GM12872 (cell line): ENCODE measurements around the gene BCAS4.

Source experiments
- CTCF ChIP-seq: IDR thresholded peaks from 3 replicates; pipeline ENCODE4 v1.5.1; 2011; ENCODE audit warnings: low read depth, mild to moderate bottlenecking, low read length, moderate library complexity; ENCODE audit not compliant: insufficient read depth

The BCAS4 gene

GRCh38 chr20:50821994-50822393, 27.1 kb downstream of the BCAS4 start:
- TF ChIP-seq CTCF, result no peak

GRCh38 chr20:50823319-50823718, 28.5 kb downstream of the BCAS4 start:
- TF ChIP-seq CTCF, result no peak

GRCh38 chr20:50824137-50824536, 29.3 kb downstream of the BCAS4 start:
- no peak for TF ChIP-seq CTCF

GRCh38 chr20:50826121-50826520, 31.3 kb downstream of the BCAS4 start:
- TF ChIP-seq CTCF, result no peak

- no peak for TF ChIP-seq CTCF
These were observed 33.7 kb downstream of the BCAS4 start for GRCh38 chr20:50828363-50829136.

GRCh38 chr20:50831622-50832021, 36.8 kb downstream of the BCAS4 start:
- TF ChIP-seq CTCF, result no peak

- no peak for TF ChIP-seq CTCF
These were observed 39.7 kb downstream of the BCAS4 start for GRCh38 chr20:50834599-50835005.
